DMS53 treated with DMSO at 0.1 percent for 48 hours (cell line): ENCODE data around the gene NLGN4X.
"Not testable (repeated sequence)": the region's sequence is repeated elsewhere in the genome, so short reads cannot be mapped to it uniquely, and the experiment has no call there.

Source experiments
- DNase-seq: peaks from one replicate; lab custom pipeline; 2025; ENCODE audit not compliant: unreplicated experiment; lab: John Stamatoyannopoulos, UW

Gene NLGN4X

GRCh38 chrX:6015423-6015822 is 213.2 kb downstream of the NLGN4X start:
- no peak for DNase-seq

GRCh38 chrX:6012357-6012756 is 216.3 kb downstream of the NLGN4X start:
- no peak for DNase-seq

GRCh38 chrX:6005856-6006255 is 222.8 kb downstream of the NLGN4X start:
- no peak for DNase-seq

GRCh38 chrX:6004529-6004928 is 224.1 kb downstream of the NLGN4X start:
- no peak for DNase-seq

GRCh38 chrX:6002056-6002455 is 226.6 kb downstream of the NLGN4X start:
- no peak for DNase-seq

- DNase-seq, result no peak
These were observed 229.8 kb downstream of the NLGN4X start for GRCh38 chrX:5998901-5999300.

GRCh38 chrX:5998456-5998855 is 230.2 kb downstream of the NLGN4X start:
- DNase-seq, result no peak

- DNase-seq, result no peak
These were observed 237.3 kb downstream of the NLGN4X start for GRCh38 chrX:5991393-5991792.

GRCh38 chrX:5979338-5979737 is 249.3 kb downstream of the NLGN4X start:
- no peak for DNase-seq

- no peak for DNase-seq
These were observed 252.3 kb downstream of the NLGN4X start for GRCh38 chrX:5976332-5976731.

- DNase-seq, result no peak
These were observed 257.4 kb downstream of the NLGN4X start for GRCh38 chrX:5971300-5971699.

GRCh38 chrX:5965406-5965805 is 263.3 kb downstream of the NLGN4X start:
- DNase-seq, result no peak

- DNase-seq, result no peak
These were observed 269.4 kb downstream of the NLGN4X start for GRCh38 chrX:5959286-5959685.

GRCh38 chrX:5958523-5958922 is 270.1 kb downstream of the NLGN4X start:
- no peak for DNase-seq

- DNase-seq, result no peak
These were observed 271.2 kb downstream of the NLGN4X start for GRCh38 chrX:5957506-5957905.

- DNase-seq, result no peak
These were observed 292.2 kb downstream of the NLGN4X start for GRCh38 chrX:5936438-5936837.

- no peak for DNase-seq
These were observed 300.4 kb downstream of the NLGN4X start for GRCh38 chrX:5928224-5928623.

- DNase-seq, result no peak
These were observed 311.7 kb downstream of the NLGN4X start for GRCh38 chrX:5916945-5917344.

- DNase-seq, result no peak
These were observed 312.9 kb downstream of the NLGN4X start for GRCh38 chrX:5915783-5916182.

GRCh38 chrX:5907207-5907606 is 321.5 kb downstream of the NLGN4X start:
- no peak for DNase-seq

GRCh38 chrX:5903586-5904190 is 325.0 kb downstream of the NLGN4X start:
- DNase-seq, result not testable (repeated sequence)

GRCh38 chrX:5898463-5898862 is 330.2 kb downstream of the NLGN4X start:
- no peak for DNase-seq

GRCh38 chrX:5891378-5891777 is 337.3 kb downstream of the NLGN4X start:
- DNase-seq, result no peak
